ENCODE results near the gene ARHGAP18.

- no peak for TF ChIP-seq USF1 (IDR thresholded peaks at IDR 0.05)
- no peak for TF ChIP-seq YY1 (IDR thresholded peaks at IDR 0.05; ENCODE audit: low read depth)
- no peak for TF ChIP-seq RAD21 (IDR thresholded peaks at IDR 0.05; ENCODE audit: low read depth)
- TF ChIP-seq, protein P1, sequence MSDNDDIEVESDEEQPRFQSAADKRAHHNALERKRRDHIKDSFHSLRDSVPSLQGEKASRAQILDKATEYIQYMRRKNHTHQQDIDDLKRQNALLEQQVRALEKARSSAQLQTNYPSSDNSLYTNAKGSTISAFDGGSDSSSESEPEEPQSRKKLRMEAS (IDR thresholded peaks at IDR 0.05), result no peak
- no peak for TF ChIP-seq TAF1 (IDR thresholded peaks at IDR 0.05; ENCODE audit: low read depth)
- TF ChIP-seq EP300 (IDR thresholded peaks at IDR 0.05; ENCODE audit: borderline replicate concordance), result no peak
- TF ChIP-seq TCF12 (IDR thresholded peaks at IDR 0.05; ENCODE audit: low read depth), result no peak
- TF ChIP-seq, protein P2, sequence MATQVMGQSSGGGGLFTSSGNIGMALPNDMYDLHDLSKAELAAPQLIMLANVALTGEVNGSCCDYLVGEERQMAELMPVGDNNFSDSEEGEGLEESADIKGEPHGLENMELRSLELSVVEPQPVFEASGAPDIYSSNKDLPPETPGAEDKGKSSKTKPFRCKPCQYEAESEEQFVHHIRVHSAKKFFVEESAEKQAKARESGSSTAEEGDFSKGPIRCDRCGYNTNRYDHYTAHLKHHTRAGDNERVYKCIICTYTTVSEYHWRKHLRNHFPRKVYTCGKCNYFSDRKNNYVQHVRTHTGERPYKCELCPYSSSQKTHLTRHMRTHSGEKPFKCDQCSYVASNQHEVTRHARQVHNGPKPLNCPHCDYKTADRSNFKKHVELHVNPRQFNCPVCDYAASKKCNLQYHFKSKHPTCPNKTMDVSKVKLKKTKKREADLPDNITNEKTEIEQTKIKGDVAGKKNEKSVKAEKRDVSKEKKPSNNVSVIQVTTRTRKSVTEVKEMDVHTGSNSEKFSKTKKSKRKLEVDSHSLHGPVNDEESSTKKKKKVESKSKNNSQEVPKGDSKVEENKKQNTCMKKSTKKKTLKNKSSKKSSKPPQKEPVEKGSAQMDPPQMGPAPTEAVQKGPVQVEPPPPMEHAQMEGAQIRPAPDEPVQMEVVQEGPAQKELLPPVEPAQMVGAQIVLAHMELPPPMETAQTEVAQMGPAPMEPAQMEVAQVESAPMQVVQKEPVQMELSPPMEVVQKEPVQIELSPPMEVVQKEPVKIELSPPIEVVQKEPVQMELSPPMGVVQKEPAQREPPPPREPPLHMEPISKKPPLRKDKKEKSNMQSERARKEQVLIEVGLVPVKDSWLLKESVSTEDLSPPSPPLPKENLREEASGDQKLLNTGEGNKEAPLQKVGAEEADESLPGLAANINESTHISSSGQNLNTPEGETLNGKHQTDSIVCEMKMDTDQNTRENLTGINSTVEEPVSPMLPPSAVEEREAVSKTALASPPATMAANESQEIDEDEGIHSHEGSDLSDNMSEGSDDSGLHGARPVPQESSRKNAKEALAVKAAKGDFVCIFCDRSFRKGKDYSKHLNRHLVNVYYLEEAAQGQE (IDR thresholded peaks at IDR 0.05; ENCODE audit: low read depth), result no peak
- no peak for TF ChIP-seq TEAD4 (IDR thresholded peaks at IDR 0.05)
These were observed 3.9 kb upstream of the ARHGAP18 start for GRCh38 chr6:129713806-129714333.
